Adipocyte (in vitro differentiated cells): Measurements from ENCODE around the gene PRPSAP1.

Experiments used
- DNase-seq: peaks from one replicate; pipeline ENCODE4 v3.0.0-alpha.2; 2015; ENCODE audit warnings: low read depth
- H3K27me3 ChIP-seq: replicated peaks from 2 replicates; pipeline ENCODE4 v1.7.0; 2013; ENCODE audit warnings: mild to moderate bottlenecking, low read length, moderate library complexity; ENCODE audit not compliant: control insufficient read depth, insufficient read depth
- H3K36me3 ChIP-seq: 2 replicates; pipeline ENCODE4 v1.7.0; 2013; ENCODE audit warnings: low read length, mild to moderate bottlenecking, moderate library complexity; ENCODE audit not compliant: control insufficient read depth, insufficient read depth, severe bottlenecking
- H3K4me1 ChIP-seq: 2 replicates; pipeline ENCODE4 v1.7.0; 2013; ENCODE audit warnings: mild to moderate bottlenecking, low read length, moderate library complexity; ENCODE audit not compliant: control insufficient read depth, insufficient read depth
- H3K4me3 ChIP-seq: 2 replicates; pipeline ENCODE4 v1.7.0; 2013; ENCODE audit warnings: mild to moderate bottlenecking, low read length, moderate library complexity
- H3K9ac ChIP-seq: 2 replicates; pipeline ENCODE4 v1.7.0; 2013; ENCODE audit warnings: mild to moderate bottlenecking, low read length, moderate library complexity
- H3K9me3 ChIP-seq: 2 replicates; pipeline ENCODE4 v1.7.0; 2013; ENCODE audit warnings: mild to moderate bottlenecking, low read length, moderate library complexity; ENCODE audit not compliant: control insufficient read depth

The PRPSAP1 gene

GRCh38 chr17:76265624-76266243, 88.0 kb downstream of the PRPSAP1 start:
- no peaks in the 10 kb centered on the region for H3K27me3 ChIP-seq
- H3K4me3 ChIP-seq: peak overlapping the region; percentile 83
- H3K9ac ChIP-seq: peak overlapping the region; percentile 87
- peak; percentile 85 for DNase-seq
- no peaks in the 10 kb centered on the region for H3K9me3 ChIP-seq
- H3K4me1 ChIP-seq: peaks cover 38% of the 10 kb centered on the region
- H3K36me3 ChIP-seq: peaks cover under 1% of the 10 kb centered on the region

- Histone ChIP-seq H3K4me1 (peaks cover 41% of the 10 kb centered on the region), H3K36me3 (no peaks in the 10 kb centered on the region), H3K27me3 (no peaks in the 10 kb centered on the region), H3K9ac (peak within 1 kb of the TSS; percentile 87), H3K9me3 (no peaks in the 10 kb centered on the region), H3K4me3 (peak within 1 kb of the TSS; percentile 83)
- peak; percentile 99 for DNase-seq
Observed at GRCh38 chr17:76264755-76265623, 88.7 kb downstream of the PRPSAP1 start, which contains the start of gene UBALD2. UBALD2 (plus strand) TSS chr17:76265348; CDS start chr17:76265506, 158 bp downstream.

- H3K4me3 ChIP-seq: peak overlapping the region; percentile 76
- H3K4me1 ChIP-seq: peaks cover 45% of the 10 kb centered on the region
- H3K9me3 ChIP-seq: no peaks in the 10 kb centered on the region
- DNase-seq: no peak
- peak overlapping the region; percentile 77 for H3K9ac ChIP-seq
- no peaks in the 10 kb centered on the region for H3K27me3 ChIP-seq
- no peaks in the 10 kb centered on the region for H3K36me3 ChIP-seq
Observed at GRCh38 chr17:76264425-76264754, 89.3 kb downstream of the PRPSAP1 start.

GRCh38 chr17:76263896-76264295, 89.8 kb downstream of the PRPSAP1 start:
- H3K9ac ChIP-seq: peak overlapping the region; percentile 77

GRCh38 chr17:76262732-76263344, 90.9 kb downstream of the PRPSAP1 start:
- Histone ChIP-seq H3K4me1 (peaks cover 40% of the 10 kb centered on the region), H3K4me3 (no peak overlapping the region), H3K27me3 (no peaks in the 10 kb centered on the region), H3K9me3 (no peaks in the 10 kb centered on the region), H3K9ac (no peak overlapping the region), H3K36me3 (no peaks in the 10 kb centered on the region)
- DNase-seq: no peak

More at GRCh38 chr17:76263896-76264295, 89.8 kb downstream of the PRPSAP1 start:
- no peaks in the 10 kb centered on the region for H3K27me3 ChIP-seq
- no peak for DNase-seq
- peaks cover 44% of the 10 kb centered on the region for H3K4me1 ChIP-seq
- no peaks in the 10 kb centered on the region for H3K36me3 ChIP-seq
- no peaks in the 10 kb centered on the region for H3K9me3 ChIP-seq
- no peak overlapping the region for H3K4me3 ChIP-seq

GRCh38 chr17:76261421-76262215, 92.1 kb downstream of the PRPSAP1 start:
- DNase-seq: no peak
- H3K4me3 ChIP-seq: no peak overlapping the region
- H3K9me3 ChIP-seq: no peaks in the 10 kb centered on the region
- peaks cover 28% of the 10 kb centered on the region for H3K4me1 ChIP-seq
- H3K27me3 ChIP-seq: no peaks in the 10 kb centered on the region
- no peak overlapping the region for H3K9ac ChIP-seq
- no peaks in the 10 kb centered on the region for H3K36me3 ChIP-seq

GRCh38 chr17:76260669-76261068, 93.0 kb downstream of the PRPSAP1 start:
- no peak overlapping the region for H3K4me3 ChIP-seq
- no peaks in the 10 kb centered on the region for H3K36me3 ChIP-seq
- no peak overlapping the region for H3K9ac ChIP-seq
- no peak for DNase-seq
- no peaks in the 10 kb centered on the region for H3K9me3 ChIP-seq
- H3K27me3 ChIP-seq: no peaks in the 10 kb centered on the region
- H3K4me1 ChIP-seq: peaks cover 25% of the 10 kb centered on the region

GRCh38 chr17:76260220-76260619, 93.5 kb downstream of the PRPSAP1 start:
- Histone ChIP-seq H3K9me3 (no peaks in the 10 kb centered on the region), H3K9ac (no peak overlapping the region), H3K4me1 (peaks cover 25% of the 10 kb centered on the region), H3K4me3 (no peak overlapping the region), H3K27me3 (no peaks in the 10 kb centered on the region), H3K36me3 (no peaks in the 10 kb centered on the region)
- no peak for DNase-seq
